HepG2 (cell line): ENCODE data around the gene LBX2. TPM values are rescaled to one million over a fixed set of nuclear protein-coding genes. Genes with fewer than 3 reads are reported as not detected.

ENCODE experiments used
- CHD4 ChIP-seq: fragments of 200-600 bp; sonication (generic); IDR thresholded peaks from 2 replicates; pipeline ENCODE4 v1.7.0; 2017; ENCODE audit warnings: mild to moderate bottlenecking, low read length, borderline replicate concordance
- FOXP1 ChIP-seq, 2 experiments: fragments of 450-650 bp in 1 of 2; IDR thresholded peaks; 2 replicates each; pipeline ENCODE4 v1.6.1; 2017 to 2018; ENCODE audit warnings: antibody characterized with exemption in 1 of 2
- GATAD1 ChIP-seq: IDR thresholded peaks from 2 replicates; pipeline ENCODE4 v1.6.1; 2016; ENCODE audit warnings: missing genetic modification reagents, missing compliant biosample characterization
- GPN1 ChIP-seq: sonication (generic); formaldehyde crosslinking; IDR thresholded peaks from 2 replicates; pipeline ENCODE4 v1.5.1; 2020; ENCODE audit warnings: missing genetic modification reagents, borderline replicate concordance
- HOXD1 ChIP-seq: sonication (generic); formaldehyde crosslinking; IDR thresholded peaks from 2 replicates; pipeline ENCODE4 v1.5.0; 2020; ENCODE audit warnings: missing genetic modification reagents
- KLF12 ChIP-seq: sonication (generic); formaldehyde crosslinking; IDR thresholded peaks from 2 replicates; pipeline ENCODE4 v1.4.0; 2020; ENCODE audit warnings: missing genetic modification reagents, borderline replicate concordance
- KMT2B ChIP-seq: IDR thresholded peaks from 2 replicates; pipeline ENCODE4 v1.6.1; 2016; ENCODE audit warnings: missing genetic modification reagents, missing compliant biosample characterization
- NONO ChIP-seq, 2 experiments: fragments of 450-650 bp in 1 of 2; sonication (generic) in 1 of 2; formaldehyde crosslinking in 1 of 2; IDR thresholded peaks in 1 of 2; conservative IDR thresholded peaks in 1 of 2; 2 replicates each; pipeline versions ENCODE4 v1.6.1 to v1.8.0; 2017 to 2022; ENCODE audit warnings: mild to moderate bottlenecking in 1 of 2, missing genetic modification reagents in 1 of 2, moderate library complexity in 1 of 2
- SRSF1 ChIP-seq: fragments of 200-400 bp; formaldehyde crosslinking; optimal IDR thresholded peaks from 2 replicates; pipeline ENCODE3; 2017; ENCODE audit warnings: mild to moderate bottlenecking, low read depth, low read length, moderate library complexity
- ZNF17 ChIP-seq: sonication (generic); formaldehyde crosslinking; IDR thresholded peaks from 2 replicates; pipeline ENCODE4 v1.5.0; 2020; ENCODE audit warnings: mild to moderate bottlenecking, missing genetic modification reagents
- ZNF230 ChIP-seq: sonication (generic); formaldehyde crosslinking; IDR thresholded peaks from 2 replicates; pipeline ENCODE4 v1.4.0; 2020; ENCODE audit warnings: mild to moderate bottlenecking, missing genetic modification reagents
- ZNF234 ChIP-seq: sonication (generic); formaldehyde crosslinking; conservative IDR thresholded peaks from 2 replicates; pipeline ENCODE4 v1.5.1; 2020; ENCODE audit warnings: mild to moderate bottlenecking, missing genetic modification reagents
- ZNF337 ChIP-seq: sonication (generic); formaldehyde crosslinking; IDR thresholded peaks from 2 replicates; pipeline ENCODE4 v1.5.1; 2020; ENCODE audit warnings: missing genetic modification reagents, low read depth, mild to moderate bottlenecking, borderline replicate concordance
- ZNF382 ChIP-seq: sonication (generic); formaldehyde crosslinking; IDR thresholded peaks from 2 replicates; pipeline ENCODE4 v1.5.0; 2020; ENCODE audit warnings: missing genetic modification reagents, mild to moderate bottlenecking, borderline replicate concordance
- ZNF703 ChIP-seq: sonication (generic); formaldehyde crosslinking; IDR thresholded peaks from 2 replicates; pipeline ENCODE4 v1.5.1; 2020; ENCODE audit warnings: missing genetic modification reagents, mild to moderate bottlenecking, moderate library complexity, borderline replicate concordance
- ZNF761 ChIP-seq: sonication (generic); formaldehyde crosslinking; conservative IDR thresholded peaks from 2 replicates; pipeline ENCODE4 v1.4.0; 2020; ENCODE audit warnings: mild to moderate bottlenecking, missing genetic modification reagents
- ZNF841 ChIP-seq: sonication (generic); formaldehyde crosslinking; IDR thresholded peaks from 2 replicates; pipeline ENCODE4 v1.8.1; 2023; ENCODE audit warnings: missing genetic modification reagents, borderline replicate concordance
- polyA plus RNA-seq, 8 experiments: library from polyadenylated mRNA; depleted of rRNA in 3 of 8; stranded (reverse) in 7 of 8; unstranded in 1 of 8; fragments of >200 nt; fragmentation: Illumina TruSeq in 4 of 8; extraction: Trizol in 4 of 8; gene quantifications; 2 replicates each; pipeline versions ENCODE4 v1.2.1 to v1.2.3, GENCODE V29; 2011 to 2016; ENCODE audit warnings: low read depth in 4 of 8, missing spikeins in 1 of 8, mixed read lengths in 1 of 8; ENCODE audit not compliant: insufficient read depth in 1 of 8
- total RNA-seq, 5 experiments: library from RNA; depleted of rRNA; stranded (reverse); fragments of >200 nt; fragmentation: Illumina TruSeq; extraction: Trizol; gene quantifications; 2 replicates each; pipeline ENCODE4 v1.2.3, GENCODE V29; 2016; ENCODE audit warnings: low read depth in 1 of 5
- TF ChIP-seq, protein P1 (sequence below): sonication (generic); formaldehyde crosslinking; IDR thresholded peaks from 2 replicates; pipeline ENCODE4 v1.4.0; 2020; ENCODE audit warnings: mild to moderate bottlenecking, missing genetic modification reagents
- TF ChIP-seq, protein P2 (sequence below): sonication (generic); formaldehyde crosslinking; IDR thresholded peaks from 2 replicates; pipeline ENCODE4 v1.9.0; 2021; ENCODE audit warnings: missing genetic modification reagents, mild to moderate bottlenecking, borderline replicate concordance
- TF ChIP-seq, protein P3 (sequence below), 2 experiments: IDR thresholded peaks; 2 replicates each; pipeline ENCODE4 v1.6.1; 2011 to 2012; ENCODE audit warnings: low read length in 2 of 2, borderline replicate concordance in 1 of 2, low read depth in 1 of 2, mild to moderate bottlenecking in 1 of 2, moderate library complexity in 1 of 2

Gene LBX2
- total and polyA plus RNA-seq, 2 of the 13 experiments (the other 11 are each of a cell fraction or from before 2014, with no cell fraction given), result 6.4 to 8.1 TPM

DNA sequence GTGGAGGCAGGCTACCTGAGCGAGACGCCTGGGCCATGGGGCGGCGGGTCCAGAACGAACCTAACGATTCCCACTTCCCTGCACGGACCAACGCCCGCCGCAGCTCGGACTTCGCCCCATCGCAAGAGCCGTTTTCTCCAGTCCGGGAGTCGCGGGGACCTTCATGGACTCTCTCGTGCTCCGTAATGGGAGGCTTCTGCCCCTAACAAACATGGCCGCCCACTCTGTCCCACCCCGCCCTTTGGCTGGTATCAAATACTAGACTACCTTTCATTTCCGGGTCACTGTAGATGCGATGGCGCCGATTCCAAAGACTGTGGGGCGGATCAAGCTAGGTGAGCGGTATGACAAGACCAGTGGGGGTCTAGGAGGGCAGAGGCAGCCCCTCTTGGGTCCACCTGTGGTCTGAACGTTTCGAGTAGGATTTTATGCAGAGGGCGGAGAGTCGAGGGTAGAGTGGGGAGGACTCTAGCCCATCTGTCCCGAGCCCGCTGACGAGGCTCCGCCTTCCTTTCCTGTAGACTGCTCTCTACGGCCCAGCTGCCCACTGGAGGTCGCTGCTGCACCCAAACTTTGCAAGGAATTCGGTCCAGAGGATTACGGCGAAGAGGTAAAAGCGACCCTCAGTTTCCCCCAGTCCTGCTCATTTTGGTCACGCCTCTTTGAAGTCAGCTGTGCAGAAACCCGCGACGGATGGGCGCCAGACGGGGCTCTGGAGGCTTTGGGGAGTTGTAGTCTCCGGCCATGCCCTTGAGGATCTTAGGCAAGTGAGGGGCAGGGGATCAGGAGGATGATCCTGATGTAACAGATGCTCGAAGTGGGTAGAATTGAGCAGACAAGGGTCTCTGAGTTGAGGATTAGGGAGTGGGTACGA, 16.4 kb downstream of the LBX2 start, which contains the start of the genes CCDC142 and TTC31 (continued):
- TF ChIP-seq, protein P1, sequence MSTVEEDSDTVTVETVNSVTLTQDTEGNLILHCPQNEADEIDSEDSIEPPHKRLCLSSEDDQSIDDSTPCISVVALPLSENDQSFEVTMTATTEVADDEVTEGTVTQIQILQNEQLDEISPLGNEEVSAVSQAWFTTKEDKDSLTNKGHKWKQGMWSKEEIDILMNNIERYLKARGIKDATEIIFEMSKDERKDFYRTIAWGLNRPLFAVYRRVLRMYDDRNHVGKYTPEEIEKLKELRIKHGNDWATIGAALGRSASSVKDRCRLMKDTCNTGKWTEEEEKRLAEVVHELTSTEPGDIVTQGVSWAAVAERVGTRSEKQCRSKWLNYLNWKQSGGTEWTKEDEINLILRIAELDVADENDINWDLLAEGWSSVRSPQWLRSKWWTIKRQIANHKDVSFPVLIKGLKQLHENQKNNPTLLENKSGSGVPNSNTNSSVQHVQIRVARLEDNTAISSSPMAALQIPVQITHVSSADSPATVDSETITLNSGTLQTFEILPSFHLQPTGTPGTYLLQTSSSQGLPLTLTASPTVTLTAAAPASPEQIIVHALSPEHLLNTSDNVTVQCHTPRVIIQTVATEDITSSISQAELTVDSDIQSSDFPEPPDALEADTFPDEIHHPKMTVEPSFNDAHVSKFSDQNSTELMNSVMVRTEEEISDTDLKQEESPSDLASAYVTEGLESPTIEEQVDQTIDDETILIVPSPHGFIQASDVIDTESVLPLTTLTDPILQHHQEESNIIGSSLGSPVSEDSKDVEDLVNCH (CRISPR knock-in tag), result no peak
- TF ChIP-seq KMT2B (CRISPR knock-in tag), result peak; percentile 88
- TF ChIP-seq GPN1 (CRISPR knock-in tag), result no peak
- no peak for TF ChIP-seq ZNF382
- TF ChIP-seq FOXP1 (IDR thresholded peaks at IDR 0.05), result no peak
- TF ChIP-seq FOXP1 (CRISPR knock-in tag; IDR thresholded peaks at IDR 0.05), result 0 out of 2 replicates have a peak, but pooled peaks have one; percentile 4
- peak; percentile 50; the same call in 1 of the 2 replicates for TF ChIP-seq HOXD1 (CRISPR knock-in tag)
- TF ChIP-seq ZNF761 (CRISPR knock-in tag), result peak; percentile 88; the same call in 1 of the 2 replicates
- TF ChIP-seq, protein P2, sequence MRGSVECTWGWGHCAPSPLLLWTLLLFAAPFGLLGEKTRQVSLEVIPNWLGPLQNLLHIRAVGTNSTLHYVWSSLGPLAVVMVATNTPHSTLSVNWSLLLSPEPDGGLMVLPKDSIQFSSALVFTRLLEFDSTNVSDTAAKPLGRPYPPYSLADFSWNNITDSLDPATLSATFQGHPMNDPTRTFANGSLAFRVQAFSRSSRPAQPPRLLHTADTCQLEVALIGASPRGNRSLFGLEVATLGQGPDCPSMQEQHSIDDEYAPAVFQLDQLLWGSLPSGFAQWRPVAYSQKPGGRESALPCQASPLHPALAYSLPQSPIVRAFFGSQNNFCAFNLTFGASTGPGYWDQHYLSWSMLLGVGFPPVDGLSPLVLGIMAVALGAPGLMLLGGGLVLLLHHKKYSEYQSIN, result no peak
- TF ChIP-seq ZNF337 (CRISPR knock-in tag), result peak; percentile 92; the same call in 1 of the 2 replicates
- no peak for TF ChIP-seq ZNF17 (CRISPR knock-in tag)
- TF ChIP-seq, protein P3, sequence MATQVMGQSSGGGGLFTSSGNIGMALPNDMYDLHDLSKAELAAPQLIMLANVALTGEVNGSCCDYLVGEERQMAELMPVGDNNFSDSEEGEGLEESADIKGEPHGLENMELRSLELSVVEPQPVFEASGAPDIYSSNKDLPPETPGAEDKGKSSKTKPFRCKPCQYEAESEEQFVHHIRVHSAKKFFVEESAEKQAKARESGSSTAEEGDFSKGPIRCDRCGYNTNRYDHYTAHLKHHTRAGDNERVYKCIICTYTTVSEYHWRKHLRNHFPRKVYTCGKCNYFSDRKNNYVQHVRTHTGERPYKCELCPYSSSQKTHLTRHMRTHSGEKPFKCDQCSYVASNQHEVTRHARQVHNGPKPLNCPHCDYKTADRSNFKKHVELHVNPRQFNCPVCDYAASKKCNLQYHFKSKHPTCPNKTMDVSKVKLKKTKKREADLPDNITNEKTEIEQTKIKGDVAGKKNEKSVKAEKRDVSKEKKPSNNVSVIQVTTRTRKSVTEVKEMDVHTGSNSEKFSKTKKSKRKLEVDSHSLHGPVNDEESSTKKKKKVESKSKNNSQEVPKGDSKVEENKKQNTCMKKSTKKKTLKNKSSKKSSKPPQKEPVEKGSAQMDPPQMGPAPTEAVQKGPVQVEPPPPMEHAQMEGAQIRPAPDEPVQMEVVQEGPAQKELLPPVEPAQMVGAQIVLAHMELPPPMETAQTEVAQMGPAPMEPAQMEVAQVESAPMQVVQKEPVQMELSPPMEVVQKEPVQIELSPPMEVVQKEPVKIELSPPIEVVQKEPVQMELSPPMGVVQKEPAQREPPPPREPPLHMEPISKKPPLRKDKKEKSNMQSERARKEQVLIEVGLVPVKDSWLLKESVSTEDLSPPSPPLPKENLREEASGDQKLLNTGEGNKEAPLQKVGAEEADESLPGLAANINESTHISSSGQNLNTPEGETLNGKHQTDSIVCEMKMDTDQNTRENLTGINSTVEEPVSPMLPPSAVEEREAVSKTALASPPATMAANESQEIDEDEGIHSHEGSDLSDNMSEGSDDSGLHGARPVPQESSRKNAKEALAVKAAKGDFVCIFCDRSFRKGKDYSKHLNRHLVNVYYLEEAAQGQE (IDR thresholded peaks at IDR 0.05; ENCODE audit: borderline replicate concordance in 1 of 2, low read depth in 1 of 2, low read length in 2 of 2), result peak in 1 of 2 experiments; percentile 62; a peak in 1 of 4 replicates
- TF ChIP-seq ZNF230, result peak; percentile 84; the same call in 1 of the 2 replicates
- TF ChIP-seq NONO (IDR thresholded peaks at IDR 0.05), result no peak
- peak; percentile 93 for TF ChIP-seq NONO (CRISPR knock-in tag; conservative IDR thresholded peaks at IDR 0.05)
- peak; percentile 72; the same call in 1 of the 2 replicates for TF ChIP-seq CHD4
- no peak for TF ChIP-seq ZNF841 (CRISPR knock-in tag)
- TF ChIP-seq GATAD1, result peak; percentile 99
- peak; percentile 62; the same call in 1 of the 2 replicates for TF ChIP-seq ZNF703 (CRISPR knock-in tag)
- TF ChIP-seq ZNF234 (CRISPR knock-in tag), result no peak
- peak; percentile 74 for TF ChIP-seq SRSF1
- peak; percentile 96 for TF ChIP-seq KLF12 (CRISPR knock-in tag)
